HepG2 (cell line): ENCODE measurements around the gene SKI. TPM values are rescaled to one million over a fixed set of nuclear protein-coding genes. Genes with fewer than 3 reads are reported as not detected.

Experiments used
- IRF9 ChIP-seq: sonication (generic); formaldehyde crosslinking; IDR thresholded peaks from 2 replicates; pipeline ENCODE4 v1.8.0; 2022; ENCODE audit warnings: missing genetic modification reagents, mild to moderate bottlenecking, borderline replicate concordance
- PATZ1 ChIP-seq: sonication (generic); formaldehyde crosslinking; IDR thresholded peaks from 2 replicates; pipeline ENCODE4 v1.4.0; 2020; ENCODE audit warnings: missing genetic modification reagents
- PHF5A ChIP-seq: IDR thresholded peaks from one replicate; pipeline ENCODE4 v1.6.1; 2018; ENCODE audit warnings: low read depth, missing genetic modification reagents; ENCODE audit not compliant: unreplicated experiment
- RFX5 ChIP-seq: IDR thresholded peaks from 2 replicates; pipeline ENCODE4 v1.6.1; 2011; ENCODE audit warnings: low read depth, low read length, improper control_type of control experiment
- UBTF ChIP-seq: sonication (generic); formaldehyde crosslinking; IDR thresholded peaks from 2 replicates; pipeline ENCODE4 v1.4.0; 2020; ENCODE audit warnings: mild to moderate bottlenecking, missing genetic modification reagents
- ZBTB7B ChIP-seq: sonication (generic); formaldehyde crosslinking; IDR thresholded peaks from 2 replicates; pipeline ENCODE4 v1.4.0; 2020; ENCODE audit warnings: missing genetic modification reagents
- ZNF136 ChIP-seq: sonication (generic); formaldehyde crosslinking; IDR thresholded peaks from 2 replicates; pipeline ENCODE4 v1.8.1; 2022; ENCODE audit warnings: low read depth, mild to moderate bottlenecking, moderate library complexity, missing genetic modification reagents
- ZNF253 ChIP-seq: sonication (generic); formaldehyde crosslinking; IDR thresholded peaks from 2 replicates; pipeline ENCODE4 v1.8.0; 2022; ENCODE audit warnings: mild to moderate bottlenecking, missing genetic modification reagents, borderline replicate concordance
- polyA plus RNA-seq, 8 experiments: library from polyadenylated mRNA; depleted of rRNA in 3 of 8; stranded (reverse) in 7 of 8; unstranded in 1 of 8; fragments of >200 nt; fragmentation: Illumina TruSeq in 4 of 8; extraction: Trizol in 4 of 8; gene quantifications; 2 replicates each; pipeline versions ENCODE4 v1.2.1 to v1.2.3, GENCODE V29; 2011 to 2016; ENCODE audit warnings: low read depth in 4 of 8, missing spikeins in 1 of 8, mixed read lengths in 1 of 8; ENCODE audit not compliant: insufficient read depth in 1 of 8
- total RNA-seq, 5 experiments: library from RNA; depleted of rRNA; stranded (reverse); fragments of >200 nt; fragmentation: Illumina TruSeq; extraction: Trizol; gene quantifications; 2 replicates each; pipeline ENCODE4 v1.2.3, GENCODE V29; 2016; ENCODE audit warnings: low read depth in 1 of 5

Gene SKI
- total and polyA plus RNA-seq, 2 of the 13 experiments (the other 11 are each of a cell fraction or from before 2014, with no cell fraction given): 4.7 to 6.9 TPM

- TF ChIP-seq ZNF136 (CRISPR knock-in tag) (no peak), RFX5 (no peak), PATZ1 (CRISPR knock-in tag) (peak; percentile 69), ZNF253 (CRISPR knock-in tag) (no peak), IRF9 (CRISPR knock-in tag) (peak; percentile 40; the same call in 1 of the 2 replicates), PHF5A (no peak), UBTF (CRISPR knock-in tag) (peak; percentile 18; the same call in 1 of the 2 replicates), ZBTB7B (CRISPR knock-in tag) (peak; percentile 14; the same call in 1 of the 2 replicates)
Measured at GRCh38 chr1:2314803-2315673, 86.9 kb downstream of the SKI start (continued).
